ENCODE measurements around the gene PSORS1C1.

PSORS1C1 gene

DNA sequence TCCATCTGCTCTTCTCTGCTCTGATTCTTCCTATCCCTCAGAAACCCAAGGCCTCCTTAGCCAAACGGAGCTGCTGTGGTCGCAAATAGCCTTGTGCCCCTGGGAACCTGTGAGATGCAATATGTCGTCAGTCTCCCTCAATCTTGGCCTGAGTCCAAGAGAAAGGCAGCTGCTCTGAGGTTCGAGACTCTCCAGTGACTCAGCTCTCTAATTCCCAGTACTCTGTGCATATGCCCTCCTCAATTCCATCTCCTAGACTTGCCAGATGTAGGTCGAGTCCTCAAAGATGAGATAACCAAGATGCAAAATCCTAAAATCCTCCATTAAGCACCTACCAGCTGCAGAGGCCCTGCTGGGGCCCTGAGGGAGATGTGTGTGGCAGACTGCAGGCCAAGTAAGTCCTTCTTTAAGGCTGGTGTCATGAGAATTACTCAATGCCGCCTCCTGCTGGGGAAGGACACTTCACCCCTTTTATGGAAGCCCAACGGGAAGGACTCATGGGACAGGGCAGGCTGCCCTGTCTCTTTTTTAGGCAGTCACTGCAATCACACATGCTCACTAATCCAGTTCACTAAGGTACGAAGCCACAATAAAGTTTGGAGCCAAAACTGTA is 30.8 kb upstream of the PSORS1C1 start:
- intact Hi-C loops (cut with DNase I; ENCODE audit: low total_unique reads), result loop anchor here (10.0 kb wide), 2 partner anchors 339 to 409 kb away; partner anchors contain the start of genes DHX16, FLOT1 and IER3
- peak in 1 of 2 donors; percentile 75 for DNase-seq
- H3K27me3 ChIP-seq, result peaks cover 0 to 3% of the 10 kb centered on the region in 2 donors
- H3K27ac ChIP-seq, result peak overlapping the region in 1 of 2 donors; percentile 42
- H3K4me3 ChIP-seq, result no peak overlapping the region
- no peaks in the 10 kb centered on the region for H3K36me3 ChIP-seq
- no peaks in the 10 kb centered on the region for H3K9me3 ChIP-seq
- peaks cover 0 to 26% (median 11%) of the 10 kb centered on the region in 4 donors for H3K4me1 ChIP-seq
- TF ChIP-seq CTCF (IDR thresholded peaks at IDR 0.05), result peak; percentile 24 to 26

DNA sequence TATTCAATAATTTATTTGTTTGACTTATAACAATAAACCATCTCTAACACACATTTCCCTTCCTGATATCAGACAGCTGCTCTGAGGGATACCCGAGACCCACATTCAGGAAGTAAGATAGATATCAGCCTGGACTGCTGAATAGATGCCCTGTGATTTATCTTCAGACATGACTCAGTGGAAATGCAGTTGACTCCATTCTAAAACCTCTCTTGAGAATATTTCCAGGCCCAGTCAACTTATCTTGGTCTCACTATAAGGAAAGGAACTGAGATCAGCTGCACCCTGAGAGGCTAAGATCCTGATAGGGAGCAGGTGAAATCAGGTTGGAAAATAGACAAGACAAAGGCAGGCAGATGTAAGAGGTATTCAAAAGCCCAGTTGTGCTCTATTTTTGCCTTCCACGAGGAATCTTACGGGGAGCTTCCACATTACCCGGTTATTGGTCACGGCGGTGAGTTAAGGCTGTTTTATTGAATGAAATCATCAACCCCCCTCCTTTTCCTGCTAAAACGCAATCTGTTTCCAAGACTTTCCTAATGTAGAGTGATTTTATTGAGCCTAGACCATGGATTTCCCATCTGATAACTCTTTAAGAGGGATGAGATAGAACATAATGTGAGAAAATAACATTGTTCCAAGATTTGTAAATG is 27.7 kb upstream of the PSORS1C1 start:
- no peak overlapping the region for H3K27ac ChIP-seq
- H3K4me1 ChIP-seq, result peaks cover 0 to 21% (median 5%) of the 10 kb centered on the region in 4 donors
- no peaks in the 10 kb centered on the region for H3K36me3 ChIP-seq
- DNase-seq, result no peak
- no peak overlapping the region for H3K4me3 ChIP-seq
- no peak for TF ChIP-seq CTCF (IDR thresholded peaks at IDR 0.05)
- H3K27me3 ChIP-seq, result no peaks in the 10 kb centered on the region
- intact Hi-C loops (cut with DNase I; ENCODE audit: low total_unique reads), result loop anchor here (2.0 to 10.0 kb wide), 4 partner anchors 172 to 412 kb away; partner anchors contain the start of genes DHX16, FLOT1, IER3 and VARS2
- no peaks in the 10 kb centered on the region for H3K9me3 ChIP-seq

DNA sequence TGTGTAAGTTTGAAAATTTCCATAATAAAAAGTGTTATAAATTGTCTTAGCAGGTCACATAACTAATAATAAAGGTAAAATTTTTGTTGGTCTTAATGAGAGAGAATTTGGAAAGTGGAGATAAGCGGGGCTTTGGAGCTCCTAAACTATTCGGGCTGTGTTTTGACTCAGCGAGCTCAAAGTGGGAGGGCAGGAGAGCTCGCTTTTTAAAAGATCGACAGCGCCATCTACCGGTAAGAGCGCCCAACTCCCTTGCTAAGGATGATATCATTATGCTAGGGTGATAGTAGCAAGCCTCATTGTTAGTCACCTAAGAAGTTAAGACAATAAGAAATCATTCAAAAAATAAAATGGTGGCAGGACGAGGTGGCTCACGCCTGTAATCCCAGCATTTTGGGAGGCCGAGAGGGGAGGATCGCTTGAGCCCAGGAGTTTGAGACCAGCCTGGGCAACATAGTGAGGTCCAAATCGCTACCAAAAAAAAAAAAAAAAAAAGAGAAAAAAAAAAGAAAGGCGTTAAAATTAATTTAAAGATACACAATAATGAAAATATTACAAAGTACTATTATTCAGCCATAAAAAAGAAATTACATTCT is 27.0 kb upstream of the PSORS1C1 start:
- DNase-seq, result peak; percentile 85 to 87
- H3K27ac ChIP-seq, result no peak overlapping the region
- peaks cover 0 to 21% (median 5%) of the 10 kb centered on the region in 4 donors for H3K4me1 ChIP-seq
- peak; percentile 70 to 80 for TF ChIP-seq CTCF (IDR thresholded peaks at IDR 0.05)
- no peaks in the 10 kb centered on the region for H3K9me3 ChIP-seq
- no peaks in the 10 kb centered on the region for H3K36me3 ChIP-seq
- no peaks in the 10 kb centered on the region for H3K27me3 ChIP-seq
- intact Hi-C loops (cut with DNase I; ENCODE audit: low total_unique reads), result loop anchor here (2.0 to 10.0 kb wide), 4 partner anchors 173 to 413 kb away; partner anchors contain the start of genes DHX16, FLOT1, IER3 and VARS2
- no peak overlapping the region for H3K4me3 ChIP-seq

DNA sequence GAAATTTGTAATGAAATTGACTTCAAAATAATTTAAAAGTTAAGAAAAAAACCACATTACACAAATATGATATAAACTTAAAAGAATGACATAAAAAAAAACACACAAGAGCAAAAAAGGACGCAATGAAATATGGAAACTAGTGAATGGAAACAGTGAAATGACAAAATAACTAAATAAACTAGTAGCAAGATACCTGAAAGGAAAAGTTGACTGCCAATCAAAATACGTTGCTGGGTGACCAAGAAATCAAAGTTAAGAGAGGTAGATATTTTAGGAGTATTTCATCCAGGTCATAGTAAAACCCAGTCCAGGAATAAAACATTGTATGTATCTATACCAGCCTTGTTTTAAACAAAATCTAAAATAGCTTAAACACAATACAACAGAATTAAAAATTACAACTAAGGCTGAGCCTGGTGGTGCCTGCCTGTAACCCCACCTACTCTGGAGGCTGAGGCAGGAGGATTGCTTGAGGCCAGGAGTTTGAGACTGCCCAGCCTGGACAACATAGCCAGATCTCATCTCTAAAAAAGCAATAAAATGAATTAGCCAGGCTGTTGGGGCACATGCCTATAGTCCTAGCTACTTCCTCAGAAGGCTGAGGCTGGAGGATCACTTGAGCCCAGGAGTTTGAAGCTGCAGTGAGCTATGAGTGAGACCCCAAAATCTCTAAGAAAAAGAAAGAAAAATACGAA is 24.2 kb upstream of the PSORS1C1 start:
- Histone ChIP-seq H3K4me3 (no peak overlapping the region), H3K27ac (no peak overlapping the region), H3K4me1 (peaks cover 0 to 8% (median 3%) of the 10 kb centered on the region in 4 donors), H3K27me3 (peaks cover 0 to 5% of the 10 kb centered on the region in 2 donors), H3K9me3 (no peaks in the 10 kb centered on the region), H3K36me3 (no peaks in the 10 kb centered on the region)
- intact Hi-C loops (cut with DNase I; ENCODE audit: low total_unique reads), result no loop called here
- DNase-seq, result no peak
- TF ChIP-seq CTCF (IDR thresholded peaks at IDR 0.05), result no peak

DNA sequence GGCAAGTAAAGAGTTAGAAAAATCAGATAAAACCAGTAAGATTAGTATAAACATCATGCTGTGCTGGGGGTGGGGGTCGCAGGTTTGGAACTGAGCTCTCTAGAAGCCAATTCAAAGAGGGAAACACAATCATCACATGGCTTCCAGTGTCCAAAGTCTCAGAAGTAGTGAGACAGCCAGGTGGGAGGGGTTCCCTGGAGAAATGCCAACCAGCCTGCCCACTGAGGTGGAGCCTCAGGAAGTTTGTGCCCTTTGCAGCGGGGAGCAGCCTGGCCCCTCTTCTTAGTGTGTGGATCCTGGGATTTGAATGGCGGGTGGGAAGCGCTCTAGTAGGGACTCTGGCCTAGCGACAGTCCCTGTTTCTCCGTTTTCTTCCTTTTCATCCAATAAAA is 23.6 kb upstream of the PSORS1C1 start:
- no peak for DNase-seq
- H3K27ac ChIP-seq, result no peak overlapping the region
- H3K27me3 ChIP-seq, result peaks cover 0 to 5% of the 10 kb centered on the region in 2 donors
- intact Hi-C loops (cut with DNase I; ENCODE audit: low total_unique reads), result no loop called here
- TF ChIP-seq CTCF (IDR thresholded peaks at IDR 0.05), result no peak
- H3K4me3 ChIP-seq, result no peak overlapping the region
- H3K9me3 ChIP-seq, result no peaks in the 10 kb centered on the region
- no peaks in the 10 kb centered on the region for H3K36me3 ChIP-seq
- H3K4me1 ChIP-seq, result peaks cover 0 to 8% (median 3%) of the 10 kb centered on the region in 4 donors

Data from tibial artery (tissue), 4 donors.